Measurements from ENCODE around the gene KIAA0825.

Gene KIAA0825

DNA sequence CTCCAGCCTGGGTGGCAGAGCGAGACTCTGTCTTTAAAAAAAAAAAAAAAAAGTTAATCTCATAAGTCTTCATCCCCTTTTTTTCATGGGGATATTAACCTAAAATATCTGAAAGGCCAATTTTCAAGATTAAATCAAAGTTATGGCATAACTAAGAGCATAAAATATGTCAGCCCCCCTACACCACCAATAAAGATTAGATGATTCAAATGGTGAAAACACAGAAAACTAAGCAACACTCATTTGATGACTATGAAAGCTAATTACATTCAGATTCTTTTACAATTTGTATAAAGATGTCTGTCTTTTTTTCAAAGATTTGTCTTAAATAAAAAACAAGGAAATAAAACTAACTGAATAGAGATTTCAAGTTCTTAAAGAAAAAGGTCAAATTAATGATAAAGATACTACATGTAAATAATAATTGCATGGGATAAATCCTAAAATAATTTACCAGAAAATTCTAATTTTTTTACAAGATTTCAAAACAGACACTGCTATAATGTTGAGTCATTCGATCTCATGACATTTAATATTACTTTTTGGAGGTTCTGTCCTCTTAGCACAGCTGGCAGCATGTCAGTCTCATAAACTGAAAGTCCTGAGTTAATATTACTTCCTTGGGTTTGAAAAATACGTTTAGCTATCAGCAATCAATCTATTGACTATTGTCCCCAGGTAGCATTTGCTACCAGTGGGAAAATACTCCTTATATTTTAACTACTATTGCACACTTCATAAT is 112.9 kb downstream of the KIAA0825 start:
- DNase-seq, result no peak

- DNase-seq, result no peak
These were observed 114.7 kb downstream of the KIAA0825 start for GRCh38 chr5:94503677-94504076.

DNA sequence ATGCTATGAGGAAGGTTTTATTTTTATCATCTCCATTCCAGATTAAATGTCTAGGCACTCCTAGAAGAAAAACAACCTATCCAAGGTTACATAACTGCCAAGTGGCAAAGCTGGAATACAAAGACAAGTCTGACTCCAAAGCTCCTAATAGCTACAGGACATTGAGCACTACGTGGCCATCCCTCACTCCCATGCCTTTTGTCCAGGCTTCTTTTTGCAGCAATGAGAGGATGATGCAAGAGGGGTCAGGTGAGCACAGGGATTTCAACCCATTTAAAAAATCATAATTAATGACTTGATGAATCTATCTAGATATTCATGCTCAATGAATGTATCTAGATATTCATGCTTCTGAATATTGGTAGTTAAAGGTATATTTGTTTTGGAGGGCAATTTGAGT is 117.0 kb downstream of the KIAA0825 start:
- no peak for DNase-seq

DNA sequence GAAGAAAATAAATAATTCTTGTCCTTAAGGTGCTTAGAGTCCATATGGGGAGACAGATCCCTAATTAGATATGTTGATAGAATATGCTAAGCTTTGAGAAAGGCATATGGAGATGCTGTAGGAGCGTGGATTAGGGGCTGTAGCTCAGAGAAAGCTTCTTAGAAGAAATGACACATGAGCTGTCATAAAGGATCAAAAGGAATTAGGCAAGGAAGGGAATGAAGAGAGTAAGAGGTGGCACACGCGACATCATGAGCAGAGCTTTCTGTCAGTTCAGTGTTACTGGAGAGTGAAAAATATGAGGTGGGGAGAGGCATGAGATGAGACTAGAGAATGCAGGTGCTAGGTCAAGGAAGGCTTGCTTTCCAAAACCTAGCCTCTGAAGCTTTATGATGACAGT is 118.6 kb downstream of the KIAA0825 start:
- DNase-seq, result no peak

GRCh38 chr5:94498199-94498598 is 120.2 kb downstream of the KIAA0825 start:
- DNase-seq, result no peak

DNA sequence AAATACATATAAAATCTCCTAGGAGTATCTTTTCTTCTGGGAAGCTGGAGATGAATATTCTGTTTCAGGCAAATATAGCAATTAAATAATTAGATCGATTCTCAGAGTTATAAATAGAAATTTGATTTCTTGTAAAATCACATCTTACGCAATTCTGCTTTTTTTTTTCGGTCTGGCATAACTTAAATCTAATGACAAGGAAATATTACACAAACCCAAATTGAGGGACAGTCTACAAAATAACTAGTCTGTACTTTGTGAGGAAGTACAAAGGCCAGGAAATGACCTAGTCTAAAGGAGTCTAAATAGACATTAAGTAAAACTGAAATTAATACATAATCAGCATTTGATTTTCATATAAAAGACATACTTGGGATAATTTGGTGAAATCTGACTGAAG is 133.3 kb downstream of the KIAA0825 start:
- DNase-seq, result no peak

- DNase-seq, result no peak
These were observed 137.3 kb downstream of the KIAA0825 start for GRCh38 chr5:94481059-94481458.

DNA sequence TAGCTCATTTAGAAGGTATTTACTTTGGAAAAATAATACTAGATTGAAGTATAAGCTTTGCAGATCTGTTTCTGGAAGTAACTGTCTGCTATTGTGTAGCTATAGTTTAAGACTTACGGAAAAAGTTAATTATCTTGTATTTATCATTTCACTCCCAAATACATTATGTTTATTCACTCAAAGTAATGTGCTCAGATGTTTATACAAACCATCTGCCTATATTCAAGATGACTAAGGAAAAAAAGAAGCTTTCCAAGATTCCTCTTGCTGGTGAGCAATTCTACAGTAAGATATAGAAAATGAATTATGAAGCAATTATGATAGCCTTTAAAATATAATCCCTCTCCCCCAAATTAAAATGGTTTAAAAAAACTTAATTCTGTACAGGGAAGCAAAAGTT is 137.9 kb downstream of the KIAA0825 start:
- DNase-seq, result no peak

- no peak for DNase-seq
These were observed 144.5 kb downstream of the KIAA0825 start for GRCh38 chr5:94473936-94474335.

- DNase-seq, result no peak
These were observed 146.9 kb downstream of the KIAA0825 start for GRCh38 chr5:94471521-94471920.

- no peak for DNase-seq
These were observed 147.6 kb downstream of the KIAA0825 start for GRCh38 chr5:94470802-94471201.

DNA sequence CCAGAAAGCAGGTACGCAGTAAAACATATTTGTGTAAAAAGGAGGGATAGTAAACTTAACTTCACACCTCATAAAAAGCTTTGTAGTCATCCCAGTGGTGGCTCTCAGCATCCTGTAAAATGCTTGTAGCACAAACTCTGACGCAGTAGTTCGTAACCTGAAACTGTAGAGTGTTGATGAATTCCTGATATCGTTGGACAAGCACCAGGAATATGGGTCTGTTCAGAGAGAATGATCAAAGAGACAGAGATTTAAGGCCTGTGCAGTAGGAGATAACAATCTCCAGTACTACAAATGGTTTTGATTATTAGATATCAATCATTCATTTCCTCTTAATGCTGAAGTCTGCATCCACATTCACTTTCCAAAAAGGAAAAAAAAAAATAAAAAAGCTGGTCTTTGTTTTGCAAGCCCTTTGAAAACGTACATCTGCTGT is 148.5 kb downstream of the KIAA0825 start:
- DNase-seq, result no peak

DNA sequence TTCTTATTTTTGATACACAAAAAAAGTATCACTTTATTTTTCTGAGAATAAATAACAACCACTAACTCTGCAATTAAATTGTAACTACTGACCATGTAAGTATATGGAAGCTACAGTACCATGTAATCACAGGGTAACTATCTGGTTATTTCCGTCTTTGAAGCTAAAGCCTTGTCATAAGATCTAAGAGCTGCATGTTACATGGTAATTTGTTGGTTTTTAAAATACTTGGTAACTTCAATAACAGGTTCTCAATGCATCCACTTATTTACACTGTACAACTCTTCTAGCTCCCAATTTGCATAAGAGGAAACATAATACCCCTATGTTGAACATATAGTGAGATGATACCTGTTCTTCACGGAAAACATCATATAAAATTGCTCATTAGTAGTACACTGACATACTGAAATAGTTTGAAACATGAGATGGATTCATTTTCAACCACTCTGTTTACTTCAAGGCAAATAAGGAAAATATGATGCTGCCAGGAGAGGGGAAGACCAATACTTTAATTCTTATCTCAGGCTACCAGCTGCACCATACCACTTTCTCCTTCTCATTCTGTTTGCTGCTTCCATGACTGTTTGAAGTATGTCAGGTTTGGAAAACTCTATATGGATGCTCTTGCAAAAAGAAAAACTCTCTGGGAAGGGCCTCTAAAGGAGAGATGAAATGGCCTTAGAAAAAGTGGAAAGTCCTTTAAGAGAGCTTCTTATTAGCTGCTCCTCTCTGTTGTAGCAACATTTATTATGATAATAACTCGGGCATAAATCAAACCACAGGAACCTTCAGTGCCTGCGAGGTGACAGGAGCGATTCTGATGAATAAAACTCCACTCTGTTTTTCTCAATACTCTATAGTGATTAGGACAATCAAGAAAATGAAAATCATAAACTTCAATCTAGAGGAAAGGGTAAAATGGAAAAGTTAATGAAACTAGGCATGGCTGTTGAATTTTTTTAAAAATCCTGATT is 150.2 kb downstream of the KIAA0825 start:
- DNase-seq, result no peak

DNA sequence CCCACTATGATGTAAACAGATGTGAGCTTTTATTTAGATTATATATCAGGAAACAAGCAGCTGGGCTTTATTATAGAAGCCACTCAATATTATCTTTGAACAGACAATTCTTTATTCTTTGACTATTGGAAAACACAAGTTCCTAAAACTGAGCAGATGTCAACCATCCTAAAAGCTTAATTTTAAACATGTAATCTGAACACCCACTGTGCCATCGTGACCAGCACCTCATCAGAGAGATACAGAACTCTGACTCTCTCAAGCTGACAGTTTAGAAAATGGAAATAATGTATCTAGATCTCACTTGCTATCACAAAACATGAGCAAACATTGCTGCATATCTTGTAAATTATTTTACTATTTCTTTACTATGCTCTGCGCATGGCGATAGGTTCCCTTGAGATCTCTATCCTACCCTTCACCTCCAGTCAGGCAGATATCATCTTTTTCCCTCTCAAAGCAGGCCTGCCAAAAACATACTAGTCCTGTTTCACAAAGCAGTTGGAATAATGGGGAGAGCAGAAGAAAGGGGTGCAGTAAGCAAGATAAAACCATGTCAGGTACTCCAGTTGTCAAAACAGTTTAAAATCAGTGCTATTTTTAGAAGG is 151.0 kb downstream of the KIAA0825 start:
- no peak for DNase-seq

- DNase-seq, result no peak
These were observed 154.7 kb downstream of the KIAA0825 start for GRCh38 chr5:94463739-94464138.

GRCh38 chr5:94461131-94461530 is 157.3 kb downstream of the KIAA0825 start:
- no peak for DNase-seq

DNA sequence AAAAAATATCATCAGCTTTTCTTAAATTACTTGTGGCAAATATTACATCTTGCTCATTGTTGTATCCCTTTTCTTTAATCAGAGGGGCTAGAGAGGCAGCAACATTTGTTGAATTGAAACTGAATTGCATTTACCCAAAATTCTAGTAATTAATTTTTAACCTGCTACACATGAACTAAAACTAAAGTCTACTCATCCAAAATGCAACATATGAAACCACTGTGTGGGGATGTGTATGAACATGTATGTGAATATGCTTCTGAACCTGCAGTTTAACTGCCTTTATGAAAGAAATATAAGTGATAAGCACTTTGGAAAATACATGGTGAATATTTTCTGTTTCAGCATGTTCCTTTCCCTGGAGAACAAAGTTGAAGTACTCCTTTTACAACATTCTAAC is 158.5 kb downstream of the KIAA0825 start:
- no peak for DNase-seq

GRCh38 chr5:94457788-94458187 is 160.6 kb downstream of the KIAA0825 start:
- no peak for DNase-seq

GRCh38 chr5:94445726-94446125 is 172.7 kb downstream of the KIAA0825 start:
- DNase-seq, result no peak

- DNase-seq, result no peak
These were observed 175.4 kb downstream of the KIAA0825 start for GRCh38 chr5:94442991-94443390.

GRCh38 chr5:94442076-94442475 is 176.3 kb downstream of the KIAA0825 start:
- DNase-seq, result no peak

DNA sequence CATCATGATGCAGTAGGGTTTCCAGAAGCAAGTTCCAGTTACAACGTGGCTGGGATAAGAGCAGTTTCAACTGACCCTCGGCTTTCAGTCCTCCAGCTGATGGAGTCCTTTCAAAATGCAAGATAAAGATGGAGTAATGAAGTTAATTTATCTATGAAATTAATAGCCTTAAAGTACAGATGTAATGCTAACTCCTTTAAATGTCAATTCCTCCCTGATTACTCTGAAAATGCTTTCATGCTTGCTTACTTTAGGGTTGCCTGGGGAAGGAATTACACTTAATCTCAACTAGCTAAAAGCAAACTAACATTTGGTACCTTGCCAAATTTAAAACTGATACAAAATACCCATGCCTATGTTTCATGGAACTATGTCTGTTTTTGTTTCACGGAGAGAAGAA is 178.4 kb downstream of the KIAA0825 start:
- DNase-seq, result no peak

Data from right kidney (tissue), 1 donor.